ENCODE data around the gene PCNX3. TPM values are rescaled to one million over a fixed set of nuclear protein-coding genes. Genes with fewer than 3 reads are reported as not detected.
A peak's percentile ranks its signal among the peaks of the same experiment; 100 is the strongest.

The PCNX3 gene
- total and polyA plus RNA-seq, 5 donors from 2014 or later: 1.9 to 61.3 (median 2.5) TPM

GRCh38 chr11:65577756-65578109 lies 37.8 kb upstream of the PCNX3 start:
- peaks cover 8% of the 10 kb centered on the region for H3K36me3 Mint-ChIP-seq
- no peaks in the 10 kb centered on the region for H3K9me3 Mint-ChIP-seq
- Histone ChIP-seq H3K36me3 (ENCODE audit: control insufficient read depth, insufficient read depth, low read length) (peaks cover 30% of the 10 kb centered on the region), H3K4me3 (ENCODE audit: low read depth, low read length) (peak overlapping the region; percentile 26), H3K27me3 (ENCODE audit: control insufficient read depth, insufficient read depth, low read length) (no peaks in the 10 kb centered on the region), H3K9me3 (ENCODE audit: control insufficient read depth in 2 of 2, low read length in 2 of 2) (no peaks in the 10 kb centered on the region), H3K27ac (ENCODE audit: insufficient read depth, low read length, poor library complexity, severe bottlenecking) (peak overlapping the region; percentile 100), H3K4me1 (ENCODE audit: control insufficient read depth, insufficient read depth, low read length, poor library complexity, severe bottlenecking) (peaks cover 54% of the 10 kb centered on the region)
- H3K4me3 Mint-ChIP-seq: peak overlapping the region; percentile 72 to 93 (median 85)
- ATAC-seq (ENCODE audit: low read depth in 2 of 2) (no peak), DNase-seq (no peak)
- H3K27ac Mint-ChIP-seq: peak overlapping the region in 2 of 3 donors; percentile 66 to 85
- no peaks in the 10 kb centered on the region for H3K27me3 Mint-ChIP-seq
- peaks cover 0 to 52% (median 18%) of the 10 kb centered on the region in 4 donors for H3K4me1 Mint-ChIP-seq

- Histone ChIP-seq H3K27ac (ENCODE audit: insufficient read depth, low read length, poor library complexity, severe bottlenecking) (no peak overlapping the region), H3K27me3 (ENCODE audit: control insufficient read depth, insufficient read depth, low read length) (no peaks in the 10 kb centered on the region), H3K36me3 (ENCODE audit: control insufficient read depth, insufficient read depth, low read length) (peaks cover 30% of the 10 kb centered on the region), H3K4me1 (ENCODE audit: control insufficient read depth, insufficient read depth, low read length, poor library complexity, severe bottlenecking) (peaks cover 50% of the 10 kb centered on the region), H3K4me3 (ENCODE audit: low read depth, low read length) (no peak overlapping the region), H3K9me3 (ENCODE audit: control insufficient read depth in 2 of 2, low read length in 2 of 2) (no peaks in the 10 kb centered on the region)
- Mint-ChIP-seq H3K27ac (peak overlapping the region in 2 of 3 donors; percentile 85 to 90), H3K27me3 (no peaks in the 10 kb centered on the region), H3K4me3 (peak overlapping the region; percentile 65 to 86 (median 78)), H3K9me3 (no peaks in the 10 kb centered on the region), H3K4me1 (peaks cover 0 to 54% (median 19%) of the 10 kb centered on the region in 4 donors), H3K36me3 (peaks cover 12% of the 10 kb centered on the region)
- no peak for DNase-seq
- no peak for ATAC-seq (ENCODE audit: low read depth in 2 of 2)
Measured at GRCh38 chr11:65578134-65578533, 37.4 kb upstream of the PCNX3 start.

GRCh38 chr11:65578667-65579066 lies 36.9 kb upstream of the PCNX3 start:
- no peak overlapping the region for H3K27ac ChIP-seq (ENCODE audit: insufficient read depth, low read length, poor library complexity, severe bottlenecking)
- Mint-ChIP-seq H3K36me3 (peaks cover 15% of the 10 kb centered on the region), H3K9me3 (no peaks in the 10 kb centered on the region), H3K4me1 (peaks cover 0 to 52% (median 21%) of the 10 kb centered on the region in 4 donors), H3K27me3 (no peaks in the 10 kb centered on the region), H3K27ac (peak overlapping the region in 2 of 3 donors; percentile 85 to 90), H3K4me3 (peak overlapping the region; percentile 8 to 84 (median 68))
- H3K9me3 ChIP-seq (ENCODE audit: control insufficient read depth in 2 of 2, low read length in 2 of 2): no peaks in the 10 kb centered on the region
- DNase-seq (no peak), ATAC-seq (ENCODE audit: low read depth in 2 of 2) (no peak)
- H3K36me3 ChIP-seq (ENCODE audit: control insufficient read depth, insufficient read depth, low read length): peaks cover 30% of the 10 kb centered on the region
- no peaks in the 10 kb centered on the region for H3K27me3 ChIP-seq (ENCODE audit: control insufficient read depth, insufficient read depth, low read length)
- peaks cover 45% of the 10 kb centered on the region for H3K4me1 ChIP-seq (ENCODE audit: control insufficient read depth, insufficient read depth, low read length, poor library complexity, severe bottlenecking)
- H3K4me3 ChIP-seq (ENCODE audit: low read depth, low read length): no peak overlapping the region

GRCh38 chr11:65579291-65579690 lies 36.3 kb upstream of the PCNX3 start:
- Mint-ChIP-seq H3K4me3 (peak overlapping the region in 2 of 4 donors; percentile 21 to 54), H3K36me3 (peaks cover 18% of the 10 kb centered on the region)
- H3K9me3 ChIP-seq (ENCODE audit: control insufficient read depth in 2 of 2, low read length in 2 of 2): no peaks in the 10 kb centered on the region

GRCh38 chr11:65580031-65580692 lies 35.4 kb upstream of the PCNX3 start:
- Mint-ChIP-seq H3K27ac (no peak overlapping the region), H3K27me3 (no peaks in the 10 kb centered on the region), H3K4me1 (peaks cover 0 to 45% (median 18%) of the 10 kb centered on the region in 4 donors), H3K36me3 (peaks cover 19% of the 10 kb centered on the region), H3K4me3 (no peak overlapping the region), H3K9me3 (no peaks in the 10 kb centered on the region)
- no peaks in the 10 kb centered on the region for H3K9me3 ChIP-seq (ENCODE audit: control insufficient read depth in 2 of 2, low read length in 2 of 2)
- ATAC-seq (ENCODE audit: low read depth in 2 of 2) (no peak), DNase-seq (no peak)
- no peak overlapping the region for H3K4me3 ChIP-seq (ENCODE audit: low read depth, low read length)
- peaks cover 38% of the 10 kb centered on the region for H3K36me3 ChIP-seq (ENCODE audit: control insufficient read depth, insufficient read depth, low read length)
- H3K27ac ChIP-seq (ENCODE audit: insufficient read depth, low read length, poor library complexity, severe bottlenecking): no peak overlapping the region
- peaks cover 33% of the 10 kb centered on the region for H3K4me1 ChIP-seq (ENCODE audit: control insufficient read depth, insufficient read depth, low read length, poor library complexity, severe bottlenecking)
- no peaks in the 10 kb centered on the region for H3K27me3 ChIP-seq (ENCODE audit: control insufficient read depth, insufficient read depth, low read length)

More at GRCh38 chr11:65579291-65579690, 36.3 kb upstream of the PCNX3 start:
- no peak overlapping the region for H3K4me3 ChIP-seq (ENCODE audit: low read depth, low read length)
- H3K27ac Mint-ChIP-seq: no peak overlapping the region
- DNase-seq: no peak
- peaks cover 41% of the 10 kb centered on the region for H3K4me1 ChIP-seq (ENCODE audit: control insufficient read depth, insufficient read depth, low read length, poor library complexity, severe bottlenecking)
- H3K27ac ChIP-seq (ENCODE audit: insufficient read depth, low read length, poor library complexity, severe bottlenecking): no peak overlapping the region
- H3K36me3 ChIP-seq (ENCODE audit: control insufficient read depth, insufficient read depth, low read length): peaks cover 35% of the 10 kb centered on the region
- peaks cover 0 to 51% (median 21%) of the 10 kb centered on the region in 4 donors for H3K4me1 Mint-ChIP-seq
- H3K27me3 ChIP-seq (ENCODE audit: control insufficient read depth, insufficient read depth, low read length): no peaks in the 10 kb centered on the region
- no peaks in the 10 kb centered on the region for H3K9me3 Mint-ChIP-seq
- ATAC-seq (ENCODE audit: low read depth in 2 of 2): no peak
- H3K27me3 Mint-ChIP-seq: no peaks in the 10 kb centered on the region

GRCh38 chr11:65580756-65581155 lies 34.8 kb upstream of the PCNX3 start:
- DNase-seq: no peak
- Mint-ChIP-seq H3K4me3 (peak overlapping the region in 1 of 4 donors; percentile 52), H3K27me3 (no peaks in the 10 kb centered on the region), H3K36me3 (peaks cover 19% of the 10 kb centered on the region), H3K27ac (no peak overlapping the region), H3K9me3 (no peaks in the 10 kb centered on the region), H3K4me1 (peaks cover 0 to 40% (median 15%) of the 10 kb centered on the region in 4 donors)
- Histone ChIP-seq H3K4me1 (ENCODE audit: control insufficient read depth, insufficient read depth, low read length, poor library complexity, severe bottlenecking) (peaks cover 29% of the 10 kb centered on the region), H3K27ac (ENCODE audit: insufficient read depth, low read length, poor library complexity, severe bottlenecking) (no peak overlapping the region), H3K9me3 (ENCODE audit: control insufficient read depth in 2 of 2, low read length in 2 of 2) (no peaks in the 10 kb centered on the region), H3K4me3 (ENCODE audit: low read depth, low read length) (no peak overlapping the region), H3K36me3 (ENCODE audit: control insufficient read depth, insufficient read depth, low read length) (peaks cover 38% of the 10 kb centered on the region), H3K27me3 (ENCODE audit: control insufficient read depth, insufficient read depth, low read length) (no peaks in the 10 kb centered on the region)
- ATAC-seq (ENCODE audit: low read depth in 2 of 2): no peak

- Histone ChIP-seq H3K4me1 (ENCODE audit: control insufficient read depth, insufficient read depth, low read length, poor library complexity, severe bottlenecking) (peaks cover 20% of the 10 kb centered on the region), H3K27ac (ENCODE audit: insufficient read depth, low read length, poor library complexity, severe bottlenecking) (no peak overlapping the region), H3K4me3 (ENCODE audit: low read depth, low read length) (no peak overlapping the region), H3K27me3 (ENCODE audit: control insufficient read depth, insufficient read depth, low read length) (no peaks in the 10 kb centered on the region), H3K9me3 (ENCODE audit: control insufficient read depth in 2 of 2, low read length in 2 of 2) (no peaks in the 10 kb centered on the region), H3K36me3 (ENCODE audit: control insufficient read depth, insufficient read depth, low read length) (peaks cover 38% of the 10 kb centered on the region)
- ATAC-seq (ENCODE audit: low read depth in 2 of 2) (no peak), DNase-seq (no peak)
- Mint-ChIP-seq H3K27me3 (no peaks in the 10 kb centered on the region), H3K4me1 (peaks cover 0 to 38% (median 17%) of the 10 kb centered on the region in 4 donors), H3K9me3 (no peaks in the 10 kb centered on the region), H3K27ac (peak overlapping the region in 2 of 3 donors; percentile 74 to 82), H3K36me3 (peaks cover 19% of the 10 kb centered on the region), H3K4me3 (no peak overlapping the region)
Measured at GRCh38 chr11:65581928-65582327, 33.6 kb upstream of the PCNX3 start.

GRCh38 chr11:65583589-65583988 lies 32.0 kb upstream of the PCNX3 start:
- peaks cover 17% of the 10 kb centered on the region for H3K4me1 ChIP-seq (ENCODE audit: control insufficient read depth, insufficient read depth, low read length, poor library complexity, severe bottlenecking)
- peak overlapping the region in 2 of 3 donors; percentile 9 to 80 for H3K27ac Mint-ChIP-seq
- peaks cover 0 to 37% (median 22%) of the 10 kb centered on the region in 4 donors for H3K4me1 Mint-ChIP-seq
- H3K4me3 ChIP-seq (ENCODE audit: low read depth, low read length): no peak overlapping the region
- no peaks in the 10 kb centered on the region for H3K27me3 Mint-ChIP-seq
- H3K27ac ChIP-seq (ENCODE audit: insufficient read depth, low read length, poor library complexity, severe bottlenecking): no peak overlapping the region
- peaks cover 19% of the 10 kb centered on the region for H3K36me3 Mint-ChIP-seq
- no peak overlapping the region for H3K4me3 Mint-ChIP-seq
- peaks cover 37% of the 10 kb centered on the region for H3K36me3 ChIP-seq (ENCODE audit: control insufficient read depth, insufficient read depth, low read length)
- no peaks in the 10 kb centered on the region for H3K27me3 ChIP-seq (ENCODE audit: control insufficient read depth, insufficient read depth, low read length)
- H3K9me3 Mint-ChIP-seq: no peaks in the 10 kb centered on the region
- DNase-seq (no peak), ATAC-seq (ENCODE audit: low read depth in 2 of 2) (no peak)
- no peaks in the 10 kb centered on the region for H3K9me3 ChIP-seq (ENCODE audit: control insufficient read depth in 2 of 2, low read length in 2 of 2)

Data from CD4-positive, CD25-positive, alpha-beta regulatory T cell (primary cell).